Fibroblast of mammary gland (primary cell): Measurements from ENCODE around the gene SYVN1.
A peak's percentile ranks its signal among the peaks of the same experiment; 100 is the strongest.

Experiments
- DNase-seq: peaks from one replicate; pipeline ENCODE4 v3.0.0-alpha.2; 2010; ENCODE audit warnings: low read depth
- H3K4me3 ChIP-seq: 2 replicates; pipeline ENCODE4 v1.5.1; 2011; ENCODE audit warnings: low read depth, mild to moderate bottlenecking, low read length, moderate library complexity; ENCODE audit not compliant: control insufficient read depth
- TF ChIP-seq, protein P1 (sequence below): conservative IDR thresholded peaks from 2 replicates; pipeline ENCODE4 v1.5.1; 2011; ENCODE audit warnings: low read depth, low read length, inconsistent platforms; ENCODE audit not compliant: control insufficient read depth, insufficient read depth

Gene SYVN1

DNA sequence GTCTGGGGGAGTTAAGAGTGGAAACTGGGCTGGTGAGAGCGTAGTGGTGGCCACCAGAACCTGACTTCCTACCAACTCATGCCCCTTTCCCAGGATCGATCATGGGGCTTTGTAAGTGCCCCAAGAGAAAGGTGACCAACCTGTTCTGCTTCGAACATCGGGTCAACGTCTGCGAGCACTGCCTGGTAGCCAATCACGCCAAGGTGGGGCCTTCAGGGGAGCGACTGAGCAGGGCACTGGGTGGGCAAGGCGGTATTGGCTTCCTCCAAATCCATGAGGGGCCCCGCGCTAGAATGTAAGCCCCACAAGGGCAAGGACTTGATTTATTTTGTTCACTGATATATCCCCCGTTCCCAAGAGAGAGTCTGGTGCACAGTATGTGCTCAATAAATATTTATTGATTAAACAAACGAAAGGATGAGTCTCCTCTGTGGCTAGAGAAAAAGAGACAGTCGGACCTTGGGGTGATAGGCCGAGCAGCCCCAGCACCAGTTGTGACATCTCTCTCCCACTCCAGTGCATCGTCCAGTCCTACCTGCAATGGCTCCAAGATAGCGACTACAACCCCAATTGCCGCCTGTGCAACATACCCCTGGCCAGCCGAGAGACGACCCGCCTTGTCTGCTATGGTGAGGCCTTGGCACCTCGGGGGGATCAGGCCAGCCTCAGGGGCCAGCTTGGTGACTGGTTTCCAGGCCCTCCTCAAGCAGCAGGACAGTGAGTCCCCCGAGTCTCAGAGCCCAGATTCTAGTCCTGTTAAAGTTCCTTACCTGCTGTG, 49.5 kb downstream of the SYVN1 start:
- H3K4me3 ChIP-seq = peak overlapping the region; percentile 90
- DNase-seq = no peak
- TF ChIP-seq, protein P1, sequence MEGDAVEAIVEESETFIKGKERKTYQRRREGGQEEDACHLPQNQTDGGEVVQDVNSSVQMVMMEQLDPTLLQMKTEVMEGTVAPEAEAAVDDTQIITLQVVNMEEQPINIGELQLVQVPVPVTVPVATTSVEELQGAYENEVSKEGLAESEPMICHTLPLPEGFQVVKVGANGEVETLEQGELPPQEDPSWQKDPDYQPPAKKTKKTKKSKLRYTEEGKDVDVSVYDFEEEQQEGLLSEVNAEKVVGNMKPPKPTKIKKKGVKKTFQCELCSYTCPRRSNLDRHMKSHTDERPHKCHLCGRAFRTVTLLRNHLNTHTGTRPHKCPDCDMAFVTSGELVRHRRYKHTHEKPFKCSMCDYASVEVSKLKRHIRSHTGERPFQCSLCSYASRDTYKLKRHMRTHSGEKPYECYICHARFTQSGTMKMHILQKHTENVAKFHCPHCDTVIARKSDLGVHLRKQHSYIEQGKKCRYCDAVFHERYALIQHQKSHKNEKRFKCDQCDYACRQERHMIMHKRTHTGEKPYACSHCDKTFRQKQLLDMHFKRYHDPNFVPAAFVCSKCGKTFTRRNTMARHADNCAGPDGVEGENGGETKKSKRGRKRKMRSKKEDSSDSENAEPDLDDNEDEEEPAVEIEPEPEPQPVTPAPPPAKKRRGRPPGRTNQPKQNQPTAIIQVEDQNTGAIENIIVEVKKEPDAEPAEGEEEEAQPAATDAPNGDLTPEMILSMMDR = no peak

DNA sequence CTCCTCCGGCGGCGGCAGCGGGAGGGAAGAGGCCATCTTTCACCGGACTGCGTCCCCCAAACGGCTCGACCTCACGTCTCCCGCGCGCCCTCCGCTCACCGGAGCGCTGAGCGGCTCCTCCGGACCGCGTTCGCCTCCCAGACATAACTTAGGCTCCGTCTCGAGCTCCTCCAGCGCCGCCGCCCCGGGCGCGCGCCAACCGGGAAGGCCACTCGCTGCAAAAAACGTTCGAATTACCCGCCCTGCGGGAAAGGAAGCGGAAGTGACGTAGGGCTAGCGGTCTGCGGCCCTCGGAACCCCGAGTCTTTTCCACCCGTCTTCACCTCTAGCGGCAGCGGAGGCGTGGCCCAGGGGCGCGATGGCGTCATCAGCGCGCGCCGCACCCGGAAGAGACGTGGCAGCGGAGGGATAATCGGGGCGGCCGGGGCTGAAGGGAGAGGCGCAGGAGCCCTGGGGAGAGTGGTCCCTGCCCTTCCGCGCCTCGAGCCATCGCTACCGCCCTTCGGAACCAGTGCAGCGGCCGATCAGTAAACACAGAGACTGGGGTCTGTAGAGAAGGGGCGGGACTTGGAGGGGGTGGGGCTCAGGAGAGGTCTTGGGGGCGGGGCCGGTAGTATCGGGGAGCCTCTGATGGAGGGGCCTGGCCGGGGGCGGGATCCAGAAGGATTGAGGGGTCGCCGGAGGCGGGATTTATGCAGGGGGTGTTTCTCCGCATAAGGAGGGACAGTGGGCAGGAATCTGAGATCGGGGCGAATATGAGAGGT, 50.3 kb downstream of the SYVN1 start, which contains the start of the genes CDCA5 and ZFPL1:
TSS of gene CDCA5 (minus strand) at position 207 of the 764 bp plus-strand sequence. CDS start at position 145, 62 bp downstream.
TSS of gene ZFPL1 (plus strand) at position 389 of the 764 bp plus-strand sequence. CDS start 477 bp downstream, outside the sequence.
- peak; percentile 93 for DNase-seq
- TF ChIP-seq, protein P1 = no peak
- peak within 1 kb of the TSS; percentile 90 for H3K4me3 ChIP-seq

DNA sequence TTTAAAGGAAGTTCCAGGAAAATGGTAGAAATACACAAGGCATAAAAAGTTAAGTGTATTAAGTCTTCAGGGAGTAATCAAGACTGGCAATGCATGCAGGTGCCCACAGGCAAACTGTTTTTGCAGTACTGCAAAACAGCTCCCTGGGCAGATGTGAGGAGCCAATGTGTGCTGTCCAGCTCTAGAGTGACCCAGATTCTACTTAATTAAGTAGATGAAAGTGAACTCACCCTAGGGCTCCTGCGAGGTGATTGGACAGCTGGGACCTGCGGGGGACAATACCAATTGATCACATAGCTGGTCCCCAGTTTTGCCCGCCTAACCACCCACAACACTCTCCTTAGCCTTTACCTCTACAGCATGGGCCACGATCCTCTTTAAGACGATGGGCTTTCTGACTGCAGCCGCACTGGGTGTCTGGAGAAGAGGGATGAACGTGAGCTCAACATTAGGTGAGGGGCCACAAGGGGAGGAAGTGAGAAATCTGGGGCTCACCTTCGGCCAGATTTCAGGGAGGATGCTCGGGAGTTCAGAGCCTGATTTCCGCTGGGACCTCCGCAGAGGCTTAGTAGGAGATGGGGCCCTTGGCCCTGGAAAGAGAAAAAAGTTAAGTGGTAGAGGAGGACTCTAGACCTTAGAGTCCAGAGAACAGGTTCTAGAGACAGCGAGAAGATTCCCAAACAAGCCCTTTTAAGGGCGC, 51.0 kb downstream of the SYVN1 start:
- no peak for DNase-seq
- TF ChIP-seq, protein P1 = no peak
- peak overlapping the region; percentile 90 for H3K4me3 ChIP-seq

DNA sequence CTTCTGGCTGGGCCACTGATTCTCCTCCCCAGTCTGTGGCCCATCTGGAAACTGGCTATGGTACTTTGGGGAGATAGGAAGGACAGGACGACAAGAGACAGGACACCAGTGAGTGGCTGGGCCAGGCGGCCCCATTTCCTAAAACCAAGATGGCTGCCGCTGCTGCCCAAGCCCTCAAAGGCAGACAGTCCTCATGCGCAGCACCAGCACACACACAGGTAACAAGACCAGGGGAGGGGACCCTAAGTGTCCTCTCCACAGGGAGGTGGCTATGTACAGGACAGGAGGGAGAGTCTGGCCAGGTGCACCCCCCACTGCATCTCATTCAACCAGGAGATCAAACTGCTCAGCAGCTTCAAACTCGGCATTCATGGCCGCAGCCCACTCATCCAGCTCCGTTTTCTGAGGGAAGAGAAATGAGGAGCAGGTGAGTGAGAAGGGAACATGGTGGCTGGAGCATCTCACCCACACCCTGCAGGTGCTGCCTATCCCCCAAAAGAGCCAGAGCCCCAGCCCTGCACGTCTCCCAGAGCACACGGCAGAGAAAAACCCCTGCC, 55.5 kb downstream of the SYVN1 start:
- no peak for DNase-seq
- H3K4me3 ChIP-seq = no peak overlapping the region
- TF ChIP-seq, protein P1 = no peak

DNA sequence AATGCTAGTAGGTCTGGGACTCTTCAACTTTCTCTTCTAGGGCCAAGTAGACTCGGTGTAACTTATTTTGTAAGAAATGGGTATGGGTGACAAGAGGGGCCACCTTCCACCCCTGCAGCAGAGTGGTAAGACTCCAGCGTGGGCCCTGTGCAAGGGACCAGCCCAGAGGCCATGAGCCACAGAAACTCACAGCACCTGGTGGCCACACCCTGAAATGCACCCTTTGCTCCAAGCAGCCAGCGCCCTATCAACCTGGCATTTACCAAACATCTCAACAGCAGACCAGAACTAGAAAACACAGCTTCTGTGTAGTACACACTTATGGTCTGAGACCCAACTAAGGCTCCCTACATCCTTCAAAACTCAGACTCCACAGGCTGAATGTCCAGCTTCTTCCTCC, 56.2 kb downstream of the SYVN1 start:
- TF ChIP-seq, protein P1 = peak; percentile 59
- peak; percentile 35 for DNase-seq
- no peak overlapping the region for H3K4me3 ChIP-seq

DNA sequence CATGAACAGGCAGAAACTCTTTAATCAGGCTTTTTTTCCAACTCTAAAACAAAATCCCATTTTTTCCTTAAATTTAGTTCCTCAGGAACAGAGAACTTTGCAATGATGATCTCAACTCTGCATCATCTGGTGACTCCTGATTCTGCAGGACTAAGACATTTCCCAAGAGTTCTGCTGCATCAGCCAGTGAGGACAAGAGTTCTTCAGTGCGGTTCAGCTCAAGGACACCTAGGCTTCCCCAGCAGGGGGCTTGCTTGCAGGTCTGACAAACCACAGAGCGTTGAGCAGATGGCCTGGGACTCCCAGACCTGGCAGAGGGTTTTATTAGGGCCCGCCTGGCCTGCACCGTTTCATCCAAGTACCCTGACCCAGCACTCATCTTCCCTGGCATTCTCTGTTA, 56.9 kb downstream of the SYVN1 start:
- TF ChIP-seq, protein P1 = no peak
- no peak overlapping the region for H3K4me3 ChIP-seq
- peak; percentile 49 for DNase-seq
